Right hindlimb (tissue), 1 donor: Measurements from ENCODE around the gene SRRM3.
"Not testable (repeated sequence)": the region's sequence is repeated elsewhere in the genome, so short reads cannot be mapped to it uniquely, and the experiment has no call there.

Experiments used
- DNase-seq: peaks from one replicate; pipeline ENCODE4 v3.0.0-alpha.2; 2018

SRRM3 gene

GRCh38 chr7:76268376-76268775, 66.7 kb downstream of the SRRM3 start:
- no peak for DNase-seq

- DNase-seq: no peak
Measured at GRCh38 chr7:76269895-76270294, 68.2 kb downstream of the SRRM3 start.

GRCh38 chr7:76271384-76271783, 69.7 kb downstream of the SRRM3 start:
- DNase-seq: not testable (repeated sequence)

- no peak for DNase-seq
Measured at GRCh38 chr7:76272142-76272541, 70.4 kb downstream of the SRRM3 start.

GRCh38 chr7:76272851-76273497, 71.3 kb downstream of the SRRM3 start:
- DNase-seq: no peak

GRCh38 chr7:76273503-76273902, 71.8 kb downstream of the SRRM3 start:
- DNase-seq: no peak

- no peak for DNase-seq
Measured at GRCh38 chr7:76278540-76278939, 76.8 kb downstream of the SRRM3 start.

- DNase-seq: no peak
Measured at GRCh38 chr7:76280408-76280807, 78.7 kb downstream of the SRRM3 start.

GRCh38 chr7:76281006-76281705, 79.5 kb downstream of the SRRM3 start:
- no peak for DNase-seq

GRCh38 chr7:76281706-76282343, 80.1 kb downstream of the SRRM3 start:
- DNase-seq: no peak

GRCh38 chr7:76282344-76283253, 80.9 kb downstream of the SRRM3 start:
- no peak for DNase-seq

- no peak for DNase-seq
Measured at GRCh38 chr7:76283254-76284159, 81.8 kb downstream of the SRRM3 start.

GRCh38 chr7:76285604-76286374, 84.1 kb downstream of the SRRM3 start:
- DNase-seq: no peak

- no peak for DNase-seq
Measured at GRCh38 chr7:76286842-76287403, 85.2 kb downstream of the SRRM3 start.

GRCh38 chr7:76290847-76291350, 89.2 kb downstream of the SRRM3 start:
- DNase-seq: not testable (repeated sequence)

GRCh38 chr7:76291351-76292212, 89.9 kb downstream of the SRRM3 start:
- DNase-seq: peak; percentile 93

- no peak for DNase-seq
Measured at GRCh38 chr7:76292213-76292573, 90.5 kb downstream of the SRRM3 start.

- DNase-seq: not testable (repeated sequence)
Measured at GRCh38 chr7:76292911-76293310, 91.2 kb downstream of the SRRM3 start.

GRCh38 chr7:76293407-76293901, 91.8 kb downstream of the SRRM3 start:
- DNase-seq: no peak
